Activated CD4-positive, alpha-beta T cell treated with anti-CD3 and anti-CD28 coated beads for 36 hours (primary cell): ENCODE results near the gene SHISAL1. TPM values are rescaled to one million over a fixed set of nuclear protein-coding genes. Genes with fewer than 3 reads are reported as not detected.

Experiments used
- ATAC-seq: fragments of 200-7000 bp; cut with Tn5 transposase; one replicate; pipeline ENCODE4 v1.10.0; 2021; ENCODE audit warnings: mild to moderate bottlenecking, moderate library complexity
- CTCF ChIA-PET: fragments of 350-600 bp; sonication (Branson Sonifier 250); formaldehyde crosslinking; loops from one replicate; lab custom pipeline; 2021; ENCODE audit warnings: antibody characterized with exemption; lab: Charles Lee
- POLR2A ChIA-PET: fragments of 350-600 bp; sonication (Branson Sonifier 250); formaldehyde crosslinking; loops from one replicate; lab custom pipeline; 2021; ENCODE audit warnings: antibody characterized with exemption, inconsistent platforms; lab: Charles Lee
- DNase-seq: peaks from one replicate; pipeline ENCODE4 v3.0.0-alpha.2; 2020
- H3K27ac Mint-ChIP-seq: one replicate; pipeline ENCODE4 v1.8.0; 2021; ENCODE audit warnings: mixed read lengths
- H3K27me3 Mint-ChIP-seq: one replicate; pipeline ENCODE4 v1.8.0; 2021; ENCODE audit warnings: mixed read lengths
- H3K36me3 Mint-ChIP-seq: one replicate; pipeline ENCODE4 v1.8.0; 2021; ENCODE audit warnings: low read depth, mixed read lengths
- H3K4me1 Mint-ChIP-seq: one replicate; pipeline ENCODE4 v1.8.0; 2021; ENCODE audit warnings: mixed read lengths
- H3K4me3 Mint-ChIP-seq: one replicate; pipeline ENCODE4 v1.8.0; 2021; ENCODE audit warnings: mild to moderate bottlenecking, moderate library complexity, mixed read lengths
- H3K9me3 Mint-ChIP-seq: one replicate; pipeline ENCODE4 v1.8.0; 2021; ENCODE audit warnings: low read depth, mixed read lengths
- intact Hi-C, 2 experiments: fragments of 100-400 bp; cut with DNase I in 1 of 2; cut with micrococcal nuclease in 1 of 2; formaldehyde crosslinking; loops; one replicate each; pipeline versions ENCODE4 v1.14.2 to v1.15.1; 2022 to 2024; cut with DNase I, micrococcal nuclease
- total RNA-seq, 2 experiments: library from RNA; stranded (reverse); gene quantifications; one replicate each; pipeline ENCODE4 v1.2.3, GENCODE V29; 2021

SHISAL1 gene
- total RNA-seq, 2 experiments from 2014 or later = not detected

- Mint-ChIP-seq H3K27me3 (peaks cover 4% of the 10 kb centered on the region), H3K4me3 (no peak overlapping the region), H3K9me3 (no peaks in the 10 kb centered on the region), H3K36me3 (no peaks in the 10 kb centered on the region), H3K4me1 (no peaks in the 10 kb centered on the region), H3K27ac (no peak overlapping the region)
- ATAC-seq (no peak), DNase-seq (no peak)
- intact Hi-C loops = no loop called here
- ChIA-PET CTCF (no interaction called here), POLR2A (no interaction called here)
Measured at GRCh38 chr22:44279069-44279360, 33.7 kb downstream of the SHISAL1 start.

- peaks cover 4% of the 10 kb centered on the region for H3K27me3 Mint-ChIP-seq
- intact Hi-C loops = no loop called here
- POLR2A ChIA-PET = no interaction called here
- CTCF ChIA-PET = no interaction called here
- no peak overlapping the region for H3K27ac Mint-ChIP-seq
- H3K36me3 Mint-ChIP-seq = no peaks in the 10 kb centered on the region
- no peaks in the 10 kb centered on the region for H3K9me3 Mint-ChIP-seq
- no peaks in the 10 kb centered on the region for H3K4me1 Mint-ChIP-seq
- DNase-seq (no peak), ATAC-seq (no peak)
- no peak overlapping the region for H3K4me3 Mint-ChIP-seq
Measured at GRCh38 chr22:44278243-44279068, 34.3 kb downstream of the SHISAL1 start.

- DNase-seq = no peak
Measured at GRCh38 chr22:44277386-44278135, 35.2 kb downstream of the SHISAL1 start.

GRCh38 chr22:44276706-44277356 lies 35.9 kb downstream of the SHISAL1 start:
- H3K9me3 Mint-ChIP-seq = no peaks in the 10 kb centered on the region
- POLR2A ChIA-PET = interaction anchor here (0.6 kb wide), 1 partner anchor 1029 kb away, joined by 3 read pairs; no protein-coding TSS in a partner anchor
- peaks cover 4% of the 10 kb centered on the region for H3K27me3 Mint-ChIP-seq
- no peaks in the 10 kb centered on the region for H3K4me1 Mint-ChIP-seq
- no peak overlapping the region for H3K4me3 Mint-ChIP-seq
- ATAC-seq (no peak), DNase-seq (no peak)
- CTCF ChIA-PET = no interaction called here
- no peaks in the 10 kb centered on the region for H3K36me3 Mint-ChIP-seq
- intact Hi-C loops = no loop called here
- H3K27ac Mint-ChIP-seq = no peak overlapping the region

More at GRCh38 chr22:44277386-44278135, 35.2 kb downstream of the SHISAL1 start:
- intact Hi-C loops = no loop called here
- peaks cover 4% of the 10 kb centered on the region for H3K27me3 Mint-ChIP-seq
- no peaks in the 10 kb centered on the region for H3K36me3 Mint-ChIP-seq
- H3K9me3 Mint-ChIP-seq = no peaks in the 10 kb centered on the region
- POLR2A ChIA-PET = no interaction called here
- CTCF ChIA-PET = no interaction called here
- no peaks in the 10 kb centered on the region for H3K4me1 Mint-ChIP-seq
- H3K4me3 Mint-ChIP-seq = no peak overlapping the region
- ATAC-seq = no peak
- no peak overlapping the region for H3K27ac Mint-ChIP-seq

GRCh38 chr22:44276041-44276440 lies 36.7 kb downstream of the SHISAL1 start:
- CTCF ChIA-PET = no interaction called here
- Mint-ChIP-seq H3K27ac (no peak overlapping the region), H3K36me3 (no peaks in the 10 kb centered on the region), H3K4me3 (no peak overlapping the region), H3K4me1 (no peaks in the 10 kb centered on the region), H3K27me3 (peaks cover 4% of the 10 kb centered on the region), H3K9me3 (no peaks in the 10 kb centered on the region)
- POLR2A ChIA-PET = no interaction called here
- no peak for ATAC-seq
- DNase-seq = no peak
- intact Hi-C loops = no loop called here

- ChIA-PET CTCF (no interaction called here), POLR2A (no interaction called here)
- ATAC-seq (no peak), DNase-seq (no peak)
- H3K4me1 Mint-ChIP-seq = no peaks in the 10 kb centered on the region
- no peaks in the 10 kb centered on the region for H3K36me3 Mint-ChIP-seq
- H3K4me3 Mint-ChIP-seq = no peak overlapping the region
- H3K27me3 Mint-ChIP-seq = peaks cover 4% of the 10 kb centered on the region
- no peaks in the 10 kb centered on the region for H3K9me3 Mint-ChIP-seq
- intact Hi-C loops = no loop called here
- H3K27ac Mint-ChIP-seq = no peak overlapping the region
Measured at GRCh38 chr22:44275631-44275995, 37.1 kb downstream of the SHISAL1 start.

- intact Hi-C loops = no loop called here
- no peaks in the 10 kb centered on the region for H3K9me3 Mint-ChIP-seq
- H3K36me3 Mint-ChIP-seq = no peaks in the 10 kb centered on the region
- CTCF ChIA-PET = interaction anchor here (0.8 kb wide), 1 partner anchor 1852 kb away, joined by 3 read pairs; no protein-coding TSS in a partner anchor
- no peak for ATAC-seq
- no peak overlapping the region for H3K27ac Mint-ChIP-seq
- H3K4me3 Mint-ChIP-seq = no peak overlapping the region
- POLR2A ChIA-PET = no interaction called here
- H3K4me1 Mint-ChIP-seq = no peaks in the 10 kb centered on the region
- H3K27me3 Mint-ChIP-seq = peaks cover 4% of the 10 kb centered on the region
- no peak for DNase-seq
Measured at GRCh38 chr22:44274918-44275630, 37.7 kb downstream of the SHISAL1 start.

GRCh38 chr22:44273175-44273574 lies 39.6 kb downstream of the SHISAL1 start:
- ATAC-seq = no peak
- H3K27me3 Mint-ChIP-seq = peaks cover 4% of the 10 kb centered on the region

GRCh38 chr22:44272401-44272771 lies 40.4 kb downstream of the SHISAL1 start:
- CTCF ChIA-PET = no interaction called here
- no peak overlapping the region for H3K27ac Mint-ChIP-seq
- DNase-seq (no peak), ATAC-seq (no peak)
- intact Hi-C loops = no loop called here
- peaks cover 4% of the 10 kb centered on the region for H3K27me3 Mint-ChIP-seq
- no peaks in the 10 kb centered on the region for H3K9me3 Mint-ChIP-seq
- POLR2A ChIA-PET = interaction anchor here (0.5 kb wide), 1 partner anchor 260 kb away, joined by 3 read pairs; no protein-coding TSS in a partner anchor
- no peak overlapping the region for H3K4me3 Mint-ChIP-seq
- no peaks in the 10 kb centered on the region for H3K4me1 Mint-ChIP-seq
- H3K36me3 Mint-ChIP-seq = no peaks in the 10 kb centered on the region

More at GRCh38 chr22:44273175-44273574, 39.6 kb downstream of the SHISAL1 start:
- intact Hi-C loops = no loop called here
- no peaks in the 10 kb centered on the region for H3K36me3 Mint-ChIP-seq
- H3K4me3 Mint-ChIP-seq = no peak overlapping the region
- CTCF ChIA-PET = no interaction called here
- no peak overlapping the region for H3K27ac Mint-ChIP-seq
- no peaks in the 10 kb centered on the region for H3K9me3 Mint-ChIP-seq
- POLR2A ChIA-PET = no interaction called here
- no peaks in the 10 kb centered on the region for H3K4me1 Mint-ChIP-seq
- DNase-seq = no peak

GRCh38 chr22:44271732-44272400 lies 40.9 kb downstream of the SHISAL1 start:
- Mint-ChIP-seq H3K27me3 (peaks cover 4% of the 10 kb centered on the region), H3K9me3 (no peaks in the 10 kb centered on the region), H3K27ac (no peak overlapping the region), H3K4me3 (no peak overlapping the region), H3K4me1 (no peaks in the 10 kb centered on the region), H3K36me3 (no peaks in the 10 kb centered on the region)
- intact Hi-C loops = no loop called here
- DNase-seq = no peak
- no peak for ATAC-seq
- ChIA-PET POLR2A (interaction anchor here (0.5 kb wide), 1 partner anchor 260 kb away, joined by 3 read pairs; no protein-coding TSS in a partner anchor), CTCF (no interaction called here)

- ChIA-PET CTCF (no interaction called here), POLR2A (no interaction called here)
- no peaks in the 10 kb centered on the region for H3K27me3 Mint-ChIP-seq
- ATAC-seq = no peak
- H3K36me3 Mint-ChIP-seq = no peaks in the 10 kb centered on the region
- intact Hi-C loops = no loop called here
- DNase-seq = no peak
- H3K27ac Mint-ChIP-seq = no peak overlapping the region
- no peaks in the 10 kb centered on the region for H3K9me3 Mint-ChIP-seq
- no peaks in the 10 kb centered on the region for H3K4me1 Mint-ChIP-seq
- no peak overlapping the region for H3K4me3 Mint-ChIP-seq
Measured at GRCh38 chr22:44271010-44271500, 41.7 kb downstream of the SHISAL1 start.
